ENCODE results near the gene SLC34A3. TPM values are rescaled to one million over a fixed set of nuclear protein-coding genes. Genes with fewer than 3 reads are reported as not detected.

SLC34A3 gene
- total and polyA plus RNA-seq, 2 of the 8 experiments (the other 6 are each of a cell fraction or from before 2014, with no cell fraction given) = 0.08 TPM; not detected in 1

- peak in 1 of 2 experiments; percentile 58 for DNase-seq (ENCODE audit: low read depth in 1 of 2, low spot score in 2 of 2)
- no peaks in the 10 kb centered on the region for H3K27me3 ChIP-seq (replicated peaks in 1 of 4; ENCODE audit: control insufficient read depth in 3 of 4, extremely low read depth in 1 of 4, insufficient read depth in 3 of 4, low read length in 3 of 4)
- H2BK15ac ChIP-seq (ENCODE audit: low read length) = no peak overlapping the region
- no peak overlapping the region for H4K5ac ChIP-seq (ENCODE audit: insufficient read length, low read depth, low read length)
- H3K14ac ChIP-seq (ENCODE audit: insufficient read length) = no peak overlapping the region
- H3K23ac ChIP-seq (ENCODE audit: insufficient read length) = no peak overlapping the region
- H3K4me2 ChIP-seq (ENCODE audit: insufficient read depth in 1 of 2, low read depth in 2 of 2, low read length in 2 of 2) = peak overlapping the region; percentile 70 to 76
- no peak overlapping the region for H2BK120ac ChIP-seq (replicated peaks; ENCODE audit: low read depth, low read length)
- H2AK5ac ChIP-seq (ENCODE audit: low read depth, low read length) = no peak overlapping the region
- H3K9me3 ChIP-seq (ENCODE audit: insufficient read depth in 2 of 2, low read depth in 1 of 2, low read length in 1 of 2) = no peaks in the 10 kb centered on the region
- peaks cover 6 to 33% (median 18%) of the 10 kb centered on the region in 4 experiments for H3K4me1 ChIP-seq (replicated peaks in 1 of 4; ENCODE audit: control insufficient read depth in 3 of 4, insufficient read depth in 4 of 4, low read length in 3 of 4)
- peaks cover 7% of the 10 kb centered on the region; the same call in 1 of the 2 replicates for H3K23me2 ChIP-seq (ENCODE audit: low read depth, low read length)
- H3K56ac ChIP-seq (replicated peaks; ENCODE audit: insufficient read length, low read depth, low read length) = no peak overlapping the region
- H2BK20ac ChIP-seq (ENCODE audit: low read length) = no peak overlapping the region
- H2AFZ ChIP-seq (ENCODE audit: low read length) = no peak overlapping the region
- H3K79me1 ChIP-seq (ENCODE audit: low read depth, low read length) = peaks cover 29% of the 10 kb centered on the region
- no peaks in the 10 kb centered on the region for H3K36me3 ChIP-seq (ENCODE audit: control insufficient read depth in 2 of 4, insufficient read depth in 4 of 4, low read length in 3 of 4)
- peaks cover 5 to 30% of the 10 kb centered on the region in 2 experiments for H4K20me1 ChIP-seq (replicated peaks in 1 of 2; ENCODE audit: control insufficient read depth in 1 of 2, insufficient read depth in 2 of 2, low read length in 2 of 2)
- H4K8ac ChIP-seq (ENCODE audit: extremely low read depth, insufficient read depth, low read length) = peak overlapping the region; percentile 35; the same call in 1 of the 2 replicates
- CTCF ChIA-PET (ENCODE audit: partially characterized antibody) = interaction anchor here (1.0 to 14.0 kb wide), 4 partner anchors 9 to 29 kb away, joined by 3 to 204 read pairs (median 10); partner anchors contain the start of genes CYSRT1, RNF208, RNF224 and SLC34A3
- H2BK5ac ChIP-seq (ENCODE audit: low read depth, low read length) = no peak overlapping the region
- WGBS, 2 experiments (ENCODE audit: extremely low coverage in 1 of 2, insufficient coverage in 1 of 2, insufficient read length in 1 of 2, insufficient replicate concordance in 2 of 2, low coverage in 1 of 2, low lambda C conversion rate in 2 of 2, missing lambda C conversion rate in 1 of 2) = 46% methylated on average over 22 of the region's 51 CpGs; no CpG with 5 or more reads in 1 of the 2 experiments
- FAIRE-seq = no peak
- no peak overlapping the region for H3K18ac ChIP-seq (ENCODE audit: extremely low read depth, low read length)
- no peak overlapping the region for H3K9ac ChIP-seq (replicated peaks in 1 of 4; ENCODE audit: extremely low read depth in 1 of 4, low read depth in 3 of 4, low read length in 3 of 4)
- no peak overlapping the region for H3K27ac ChIP-seq (ENCODE audit: low read depth, low read length)
- H4K91ac ChIP-seq (replicated peaks; ENCODE audit: insufficient read length, low read length) = no peak overlapping the region
- H3K79me2 ChIP-seq (ENCODE audit: control insufficient read depth in 1 of 2, insufficient read depth in 2 of 2, low read length in 2 of 2) = peaks cover 0 to 42% of the 10 kb centered on the region in 2 experiments; a peak in 3 of 4 replicates
- H3K4ac ChIP-seq (replicated peaks; ENCODE audit: insufficient read length, low read depth, low read length) = no peak overlapping the region
- POLR2A ChIA-PET (ENCODE audit: partially characterized antibody) = interaction anchor here (0.7 to 2.2 kb wide), 12 partner anchors 10 to 471 kb away, joined by 3 to 21 read pairs (median 4); partner anchors contain the start of genes ANAPC2, RNF208, SSNA1 and TUBB4B
- H2BK12ac ChIP-seq (ENCODE audit: low read depth, low read length) = no peak overlapping the region
- H3K4me3 ChIP-seq (ENCODE audit: extremely low read depth in 1 of 4, insufficient read depth in 2 of 4, low read depth in 3 of 4, low read length in 4 of 4) = peak overlapping the region; percentile 41 to 67 (median 52); a peak in 7 of 8 replicates
- no peak for TF ChIP-seq CBX8 (IDR thresholded peaks at IDR 0.05; ENCODE audit: borderline replicate concordance, low read depth, low read length)
- TF ChIP-seq RAD21 (IDR thresholded peaks at IDR 0.05 in 1 of 2, conservative IDR thresholded peaks at IDR 0.05 in 1 of 2; ENCODE audit: low read depth in 2 of 2, low read length in 2 of 2) = no peak
- no peak for TF ChIP-seq JUN (IDR thresholded peaks at IDR 0.05; ENCODE audit: low read depth, low read length)
- no peak for TF ChIP-seq CHD2 (IDR thresholded peaks at IDR 0.05; ENCODE audit: low read length)
- TF ChIP-seq TAF1 (IDR thresholded peaks at IDR 0.05; ENCODE audit: low read depth, low read length) = no peak
- TF ChIP-seq HDAC6 (IDR thresholded peaks at IDR 0.05; ENCODE audit: low read depth, low read length) = no peak
- no peak for TF ChIP-seq EGR1 (IDR thresholded peaks at IDR 0.05; ENCODE audit: borderline replicate concordance, low read depth, low read length)
- no peak for TF ChIP-seq CBX5 (IDR thresholded peaks at IDR 0.05; ENCODE audit: low read depth, low read length)
- TF ChIP-seq MAFK (IDR thresholded peaks at IDR 0.05; ENCODE audit: low read depth, low read length) = no peak
- TF ChIP-seq SP1 (IDR thresholded peaks at IDR 0.05; ENCODE audit: low read depth, low read length) = no peak
- no peak for TF ChIP-seq NRF1 (IDR thresholded peaks at IDR 0.05; ENCODE audit: low read depth, low read length)
- TF ChIP-seq BCL11A (IDR thresholded peaks at IDR 0.05; ENCODE audit: low read depth in 2 of 2, low read length in 2 of 2) = no peak
- TF ChIP-seq MAX (IDR thresholded peaks at IDR 0.05) = no peak
These were observed 31.1 kb upstream of the SLC34A3 start for GRCh38 chr9:137199411-137200121.

Data from H1 (cell line).